Colonic mucosa (tissue), 4 donors: Measurements from ENCODE around the gene SOX11. TPM values are rescaled to one million over a fixed set of nuclear protein-coding genes. Genes with fewer than 3 reads are reported as not detected.

ENCODE experiments used
- DNase-seq: peaks from one replicate; pipeline ENCODE4 v3.0.0-alpha.2; 2020
- H3K27ac ChIP-seq: fragments of 200-600 bp; one replicate; pipeline ENCODE4 v1.8.0; 2021
- H3K27me3 ChIP-seq: fragments of 200-600 bp; one replicate; pipeline ENCODE4 v1.8.0; 2021
- H3K36me3 ChIP-seq: fragments of 200-600 bp; one replicate; pipeline ENCODE4 v1.8.0; 2021
- H3K4me1 ChIP-seq: fragments of 200-600 bp; one replicate; pipeline ENCODE4 v1.8.0; 2021; ENCODE audit warnings: mild to moderate bottlenecking
- H3K4me3 ChIP-seq: fragments of 200-600 bp; one replicate; pipeline ENCODE4 v1.8.0; 2021
- H3K9ac ChIP-seq, 2 donors: one replicate each; pipeline ENCODE4 v1.7.0; 2013; ENCODE audit warnings: control low read depth in 2 of 2, low read depth in 2 of 2, low read length in 2 of 2
- H3K9me3 ChIP-seq: fragments of 200-600 bp; one replicate; pipeline ENCODE4 v1.8.0; 2021
- CTCF ChIP-seq: fragments of 200-600 bp; IDR thresholded peaks from one replicate; pipeline ENCODE4 v1.8.0; 2022; ENCODE audit warnings: antibody characterized with exemption, mild to moderate bottlenecking
- intact Hi-C: fragments of 100-400 bp; cut with DNase I; formaldehyde crosslinking; loops from one replicate; pipeline ENCODE4 v1.14.1; 2022
- total RNA-seq, 2 donors: library from RNA; stranded (reverse); fragmentation: NEBNext Ultra II Directional in 1 of 2; extraction: Animal tissue kit (Norgen Biotek cat#: 25700) in 1 of 2; gene quantifications; one replicate each; pipeline ENCODE4 v1.2.1, GENCODE V29; 2021
- donor health status: healthy.
- donor health status: DM: no; HTN: no; CAD: no.
- donor health status: DM: no; HTN: no; CAD: no.

Gene SOX11
- total RNA-seq, 2 donors from 2014 or later: 0.35 TPM; not detected in 1

- H3K27ac ChIP-seq: no peak overlapping the region
- H3K9ac ChIP-seq: no peak overlapping the region
- DNase-seq: no peak
- no peaks in the 10 kb centered on the region for H3K36me3 ChIP-seq
- no peaks in the 10 kb centered on the region for H3K27me3 ChIP-seq
- no peaks in the 10 kb centered on the region for H3K9me3 ChIP-seq
- no peak overlapping the region for H3K4me3 ChIP-seq
- intact Hi-C loops: no loop called here
- TF ChIP-seq CTCF: no peak
- no peaks in the 10 kb centered on the region for H3K4me1 ChIP-seq
These were observed 38.2 kb downstream of the SOX11 start for GRCh38 chr2:5730386-5730785.

DNA sequence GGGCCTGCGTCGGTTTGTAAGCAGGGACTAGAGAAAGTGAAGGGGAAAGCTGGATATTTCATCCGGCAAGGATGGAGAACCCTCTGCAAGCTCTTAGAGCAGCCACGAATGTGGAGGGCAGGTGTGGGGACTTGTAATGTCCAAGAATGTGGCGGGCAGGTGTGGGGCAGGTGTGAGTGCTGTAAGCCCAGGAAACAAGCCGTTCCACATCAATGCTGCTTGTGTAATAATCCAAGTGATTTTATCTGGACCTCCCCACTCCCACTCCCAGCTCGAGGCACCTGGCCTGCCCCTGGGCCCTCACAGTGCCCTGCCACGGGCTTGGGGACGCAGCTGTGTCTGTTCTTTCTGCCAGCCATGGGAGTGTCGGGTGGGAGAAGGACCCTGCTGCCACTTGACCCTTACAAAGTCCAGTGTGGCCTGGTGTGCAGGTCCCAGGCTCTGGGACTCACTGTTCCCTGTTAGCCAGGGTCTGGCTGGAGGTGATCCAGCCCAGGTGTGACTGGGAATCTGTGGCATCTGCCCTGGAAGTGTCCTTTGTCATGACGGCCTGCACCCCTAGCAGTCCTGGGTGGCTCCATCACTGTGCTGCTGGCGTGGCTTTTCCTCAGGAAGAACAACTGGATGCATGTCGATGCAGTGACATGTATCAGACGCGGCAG lies 42.8 kb downstream of the SOX11 start:
- Histone ChIP-seq H3K36me3 (no peaks in the 10 kb centered on the region), H3K9ac (no peak overlapping the region), H3K27me3 (no peaks in the 10 kb centered on the region), H3K27ac (no peak overlapping the region), H3K4me1 (no peaks in the 10 kb centered on the region), H3K4me3 (no peak overlapping the region), H3K9me3 (no peaks in the 10 kb centered on the region)
- intact Hi-C loops: no loop called here
- no peak for TF ChIP-seq CTCF
- no peak for DNase-seq

GRCh38 chr2:5735521-5735861 lies 43.3 kb downstream of the SOX11 start:
- Histone ChIP-seq H3K27ac (no peak overlapping the region), H3K9me3 (no peaks in the 10 kb centered on the region), H3K4me3 (no peak overlapping the region), H3K9ac (no peak overlapping the region), H3K27me3 (no peaks in the 10 kb centered on the region), H3K4me1 (no peaks in the 10 kb centered on the region), H3K36me3 (no peaks in the 10 kb centered on the region)
- intact Hi-C loops: no loop called here
- TF ChIP-seq CTCF: no peak
- DNase-seq: no peak

DNA sequence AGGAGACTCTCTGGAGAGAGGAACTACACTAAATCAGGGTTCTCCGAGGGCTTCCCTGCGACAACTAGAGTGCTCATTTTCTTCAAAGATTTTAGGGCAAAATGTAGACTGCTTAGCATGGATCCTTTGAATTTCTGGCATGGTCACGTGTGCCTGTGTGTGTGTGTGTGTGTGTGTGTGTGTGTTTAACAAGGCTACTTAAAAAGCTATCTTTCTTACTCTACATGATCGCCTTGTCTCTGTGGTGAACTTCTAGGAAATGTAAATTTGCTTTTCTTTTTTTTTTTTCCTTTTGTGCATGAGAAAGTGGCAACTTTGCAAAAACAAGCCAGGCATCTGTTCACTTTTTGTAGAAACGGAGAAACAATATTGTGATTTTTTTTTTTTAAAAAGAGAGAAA lies 43.9 kb downstream of the SOX11 start:
- Histone ChIP-seq H3K27ac (no peak overlapping the region), H3K4me3 (no peak overlapping the region), H3K27me3 (no peaks in the 10 kb centered on the region), H3K9me3 (no peaks in the 10 kb centered on the region), H3K36me3 (no peaks in the 10 kb centered on the region), H3K4me1 (no peaks in the 10 kb centered on the region), H3K9ac (no peak overlapping the region)
- intact Hi-C loops: no loop called here
- DNase-seq: no peak
- TF ChIP-seq CTCF: no peak

GRCh38 chr2:5736886-5737285 lies 44.7 kb downstream of the SOX11 start:
- DNase-seq: no peak
- no peak overlapping the region for H3K4me3 ChIP-seq
- H3K27me3 ChIP-seq: no peaks in the 10 kb centered on the region
- H3K9ac ChIP-seq: no peak overlapping the region
- H3K4me1 ChIP-seq: no peaks in the 10 kb centered on the region
- TF ChIP-seq CTCF: no peak
- no peaks in the 10 kb centered on the region for H3K36me3 ChIP-seq
- no peaks in the 10 kb centered on the region for H3K9me3 ChIP-seq
- no peak overlapping the region for H3K27ac ChIP-seq
- intact Hi-C loops: no loop called here
